Kidney (tissue), 14 donors: Measurements from ENCODE around the gene JMJD7. TPM values are rescaled to one million over a fixed set of nuclear protein-coding genes. Genes with fewer than 3 reads are reported as not detected.
A peak's percentile ranks its signal among the peaks of the same experiment; 100 is the strongest.

ENCODE experiments used
- DNase-seq, 5 donors: peaks; one replicate each; pipeline ENCODE4 v3.0.0-alpha.2; 2013 to 2020
- FAIRE-seq: peaks from 2 replicates; lab custom pipeline; 2012; peaks lifted over from hg19 to GRCh38; lab: Jason Lieb, UNC
- H3K27ac ChIP-seq, 2 donors: one replicate each; pipeline ENCODE4 v1.7.0; 2013; ENCODE audit warnings: low read depth in 2 of 2, low read length in 2 of 2, inconsistent platforms in 1 of 2
- H3K27me3 ChIP-seq: one replicate; pipeline ENCODE4 v1.7.1; 2013; ENCODE audit warnings: low read length, inconsistent platforms; ENCODE audit not compliant: control insufficient read depth, insufficient read depth
- H3K36me3 ChIP-seq, 3 donors: one replicate each; pipeline versions ENCODE4 v1.7.0 to v1.7.1; 2013; ENCODE audit warnings: low read length in 3 of 3, control low read depth in 1 of 3, inconsistent platforms in 1 of 3; ENCODE audit not compliant: insufficient read depth in 3 of 3, control insufficient read depth in 2 of 3
- H3K4me1 ChIP-seq, 3 donors: one replicate each; pipeline versions ENCODE4 v1.7.0 to v1.7.1; 2013; ENCODE audit warnings: low read length in 3 of 3, inconsistent platforms in 1 of 3, low read depth in 1 of 3; ENCODE audit not compliant: control insufficient read depth in 2 of 3, insufficient read depth in 2 of 3
- H3K4me3 ChIP-seq, 3 donors: one replicate each; pipeline versions ENCODE4 v1.7.0 to v1.8.1; 2013; ENCODE audit warnings: low read length in 3 of 3, control low read depth in 1 of 3, inconsistent platforms in 1 of 3
- H3K9ac ChIP-seq, 3 donors: one replicate each; pipeline versions ENCODE4 v1.7.0 to v1.7.1; 2013; ENCODE audit warnings: low read length in 3 of 3, control low read depth in 1 of 3, inconsistent platforms in 1 of 3
- H3K9me3 ChIP-seq, 3 donors: one replicate each; pipeline versions ENCODE4 v1.7.0 to v1.7.1; 2013; ENCODE audit warnings: low read length in 3 of 3, control low read depth in 1 of 3, inconsistent platforms in 1 of 3; ENCODE audit not compliant: control insufficient read depth in 2 of 3, insufficient read depth in 1 of 3
- CTCF ChIP-seq: IDR thresholded peaks from 3 replicates; pipeline ENCODE4 v1.5.1; 2012; ENCODE audit warnings: mild to moderate bottlenecking, moderate library complexity, borderline replicate concordance; ENCODE audit not compliant: insufficient read depth; ENCODE audit errors: extremely low read depth
- intact Hi-C: fragments of 100-400 bp; cut with DNase I; formaldehyde crosslinking; loops from one replicate; pipeline ENCODE4 v1.11.1; 2022
- polyA plus RNA-seq: library from polyadenylated mRNA; stranded (reverse); fragments of 350-450 nt; fragmentation: Illumina TruSeq; extraction: RNeasy Lipid Tissue Mini Kit (QIAGEN cat#74804); gene quantifications from one replicate; pipeline ENCODE4 v1.2.3, GENCODE V29; 2014; ENCODE audit warnings: low read depth, low replicate concordance; ENCODE audit not compliant: insufficient read depth
- total RNA-seq: library from RNA; stranded (reverse); fragmentation: NEBNext Ultra II Directional; extraction: Animal tissue kit (Norgen Biotek cat#: 25700); gene quantifications from one replicate; pipeline ENCODE4 v1.2.1, GENCODE V29; 2021
- donor health status: control.
- donor health status: control.
- donor health status: control.
- donor health status: control.
- donor health status: control.
- donor health status: DM: yes; HTN: yes; CAD: no.
- donor health status: Normal renal cell carcinoma (clear cell type).

The JMJD7 gene
- total and polyA plus RNA-seq, 2 donors from 2014 or later, result 16.2 to 17.6 TPM

- no peaks in the 10 kb centered on the region for H3K9me3 ChIP-seq
- H3K9ac ChIP-seq, result no peak overlapping the region
- FAIRE-seq, result no peak
- peak in 1 of 5 donors; percentile 34 for DNase-seq
- H3K27ac ChIP-seq, result peak overlapping the region in 1 of 2 donors; percentile 51
- intact Hi-C loops, result no loop called here
- H3K36me3 ChIP-seq, result peaks cover 0 to 5% (median 3%) of the 10 kb centered on the region in 3 donors
- TF ChIP-seq CTCF, result no peak
- H3K27me3 ChIP-seq, result no peaks in the 10 kb centered on the region
- H3K4me3 ChIP-seq, result no peak overlapping the region
- peaks cover 0 to 34% (median 24%) of the 10 kb centered on the region in 3 donors for H3K4me1 ChIP-seq
Observed at GRCh38 chr15:41801185-41801584, 26.7 kb upstream of the JMJD7 start.

- Histone ChIP-seq H3K9ac (no peak overlapping the region), H3K9me3 (no peaks in the 10 kb centered on the region), H3K27ac (no peak overlapping the region), H3K4me3 (no peak overlapping the region), H3K36me3 (peaks cover 0 to 5% (median 3%) of the 10 kb centered on the region in 3 donors), H3K27me3 (no peaks in the 10 kb centered on the region), H3K4me1 (peaks cover 0 to 35% (median 17%) of the 10 kb centered on the region in 3 donors)
- no peak for TF ChIP-seq CTCF
- intact Hi-C loops, result no loop called here
- FAIRE-seq (no peak), DNase-seq (no peak)
Observed at GRCh38 chr15:41801850-41802455, 25.9 kb upstream of the JMJD7 start.

GRCh38 chr15:41804361-41804760 is 23.5 kb upstream of the JMJD7 start:
- FAIRE-seq, result no peak
- H3K9ac ChIP-seq, result peak overlapping the region in 1 of 3 donors; percentile 34
- no peak for TF ChIP-seq CTCF
- intact Hi-C loops, result no loop called here
- H3K4me3 ChIP-seq, result no peak overlapping the region
- H3K36me3 ChIP-seq, result peaks cover 0 to 5% (median 3%) of the 10 kb centered on the region in 3 donors
- peaks cover 0 to 26% (median 14%) of the 10 kb centered on the region in 3 donors for H3K4me1 ChIP-seq
- peak overlapping the region; percentile 40 to 80 for H3K27ac ChIP-seq
- H3K9me3 ChIP-seq, result no peaks in the 10 kb centered on the region
- no peaks in the 10 kb centered on the region for H3K27me3 ChIP-seq
- DNase-seq, result peak in 1 of 5 donors; percentile 26
